Neural cell (in vitro differentiated cells): ENCODE measurements around the gene STH.

ENCODE experiments used
- EP300 ChIP-seq: fragments of 450-650 bp; conservative IDR thresholded peaks from 2 replicates; pipeline ENCODE4 v1.6.1; 2014; ENCODE audit warnings: antibody characterized with exemption, mild to moderate bottlenecking, moderate library complexity; ENCODE audit not compliant: poor library complexity, severe bottlenecking
- EZH2 ChIP-seq: fragments of 200-600, 300-800 bp; shearing (Covaris generic), sonication (generic); IDR thresholded peaks from 2 replicates; pipeline ENCODE4 v1.6.1; 2014; ENCODE audit warnings: antibody characterized with exemption, low read length, borderline replicate concordance, mild to moderate bottlenecking; ENCODE audit not compliant: insufficient read depth, poor library complexity, severe bottlenecking
- POLR2AphosphoS5 ChIP-seq: IDR thresholded peaks from 2 replicates; pipeline ENCODE4 v1.6.1; 2012
- RAD21 ChIP-seq: fragments of 450-650 bp; conservative IDR thresholded peaks from 2 replicates; pipeline ENCODE4 v1.6.1; 2014; ENCODE audit warnings: antibody characterized with exemption, mild to moderate bottlenecking, moderate library complexity
- TF ChIP-seq, protein P1 (sequence below): fragments of 450-650 bp; IDR thresholded peaks from 2 replicates; pipeline ENCODE4 v1.5.1; 2014; ENCODE audit warnings: antibody characterized with exemption, mild to moderate bottlenecking, moderate library complexity; ENCODE audit not compliant: poor library complexity, severe bottlenecking
- TF ChIP-seq, protein P2 (sequence below): IDR thresholded peaks from 2 replicates; pipeline ENCODE4 v1.6.1; 2012; ENCODE audit warnings: borderline replicate concordance

DNA sequence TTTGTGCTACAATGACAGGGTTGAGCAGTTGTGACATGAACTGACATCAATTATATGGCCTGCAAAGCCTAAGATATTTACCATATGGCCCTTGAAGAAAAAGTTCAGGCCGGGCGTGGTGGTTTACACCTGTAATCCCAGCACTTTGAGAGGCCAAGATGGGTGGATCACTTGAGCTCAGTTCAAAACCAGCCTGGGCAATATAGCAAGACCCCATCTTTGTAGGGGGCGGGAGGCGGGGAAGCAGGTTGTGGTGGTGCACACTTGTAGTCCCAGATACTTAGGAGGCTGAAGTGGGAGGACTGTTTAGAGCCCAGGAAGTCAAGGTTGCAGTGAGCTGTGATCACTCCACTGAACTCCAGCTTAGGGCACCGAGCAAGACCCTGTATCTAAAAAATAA, 48.3 kb downstream of the STH start:
- TF ChIP-seq POLR2AphosphoS5 (no peak), RAD21 (no peak), EZH2 (no peak), EP300 (no peak)
- TF ChIP-seq, protein P1, sequence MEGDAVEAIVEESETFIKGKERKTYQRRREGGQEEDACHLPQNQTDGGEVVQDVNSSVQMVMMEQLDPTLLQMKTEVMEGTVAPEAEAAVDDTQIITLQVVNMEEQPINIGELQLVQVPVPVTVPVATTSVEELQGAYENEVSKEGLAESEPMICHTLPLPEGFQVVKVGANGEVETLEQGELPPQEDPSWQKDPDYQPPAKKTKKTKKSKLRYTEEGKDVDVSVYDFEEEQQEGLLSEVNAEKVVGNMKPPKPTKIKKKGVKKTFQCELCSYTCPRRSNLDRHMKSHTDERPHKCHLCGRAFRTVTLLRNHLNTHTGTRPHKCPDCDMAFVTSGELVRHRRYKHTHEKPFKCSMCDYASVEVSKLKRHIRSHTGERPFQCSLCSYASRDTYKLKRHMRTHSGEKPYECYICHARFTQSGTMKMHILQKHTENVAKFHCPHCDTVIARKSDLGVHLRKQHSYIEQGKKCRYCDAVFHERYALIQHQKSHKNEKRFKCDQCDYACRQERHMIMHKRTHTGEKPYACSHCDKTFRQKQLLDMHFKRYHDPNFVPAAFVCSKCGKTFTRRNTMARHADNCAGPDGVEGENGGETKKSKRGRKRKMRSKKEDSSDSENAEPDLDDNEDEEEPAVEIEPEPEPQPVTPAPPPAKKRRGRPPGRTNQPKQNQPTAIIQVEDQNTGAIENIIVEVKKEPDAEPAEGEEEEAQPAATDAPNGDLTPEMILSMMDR = no peak
- TF ChIP-seq, protein P2, sequence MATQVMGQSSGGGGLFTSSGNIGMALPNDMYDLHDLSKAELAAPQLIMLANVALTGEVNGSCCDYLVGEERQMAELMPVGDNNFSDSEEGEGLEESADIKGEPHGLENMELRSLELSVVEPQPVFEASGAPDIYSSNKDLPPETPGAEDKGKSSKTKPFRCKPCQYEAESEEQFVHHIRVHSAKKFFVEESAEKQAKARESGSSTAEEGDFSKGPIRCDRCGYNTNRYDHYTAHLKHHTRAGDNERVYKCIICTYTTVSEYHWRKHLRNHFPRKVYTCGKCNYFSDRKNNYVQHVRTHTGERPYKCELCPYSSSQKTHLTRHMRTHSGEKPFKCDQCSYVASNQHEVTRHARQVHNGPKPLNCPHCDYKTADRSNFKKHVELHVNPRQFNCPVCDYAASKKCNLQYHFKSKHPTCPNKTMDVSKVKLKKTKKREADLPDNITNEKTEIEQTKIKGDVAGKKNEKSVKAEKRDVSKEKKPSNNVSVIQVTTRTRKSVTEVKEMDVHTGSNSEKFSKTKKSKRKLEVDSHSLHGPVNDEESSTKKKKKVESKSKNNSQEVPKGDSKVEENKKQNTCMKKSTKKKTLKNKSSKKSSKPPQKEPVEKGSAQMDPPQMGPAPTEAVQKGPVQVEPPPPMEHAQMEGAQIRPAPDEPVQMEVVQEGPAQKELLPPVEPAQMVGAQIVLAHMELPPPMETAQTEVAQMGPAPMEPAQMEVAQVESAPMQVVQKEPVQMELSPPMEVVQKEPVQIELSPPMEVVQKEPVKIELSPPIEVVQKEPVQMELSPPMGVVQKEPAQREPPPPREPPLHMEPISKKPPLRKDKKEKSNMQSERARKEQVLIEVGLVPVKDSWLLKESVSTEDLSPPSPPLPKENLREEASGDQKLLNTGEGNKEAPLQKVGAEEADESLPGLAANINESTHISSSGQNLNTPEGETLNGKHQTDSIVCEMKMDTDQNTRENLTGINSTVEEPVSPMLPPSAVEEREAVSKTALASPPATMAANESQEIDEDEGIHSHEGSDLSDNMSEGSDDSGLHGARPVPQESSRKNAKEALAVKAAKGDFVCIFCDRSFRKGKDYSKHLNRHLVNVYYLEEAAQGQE = no peak
